HEK293 (cell line): ENCODE results near the gene TGFB1I1.

Source experiments
- ATF2 ChIP-seq: fragments of 450-650 bp; formaldehyde crosslinking; IDR thresholded peaks from 2 replicates; pipeline ENCODE4 v1.5.1; 2016; ENCODE audit warnings: missing biosample characterization, missing genetic modification characterization, low read depth
- CTCF ChIP-seq: fragments of 450-650 bp; formaldehyde crosslinking; IDR thresholded peaks from 2 replicates; pipeline ENCODE4 v1.5.1; 2016; ENCODE audit warnings: missing biosample characterization, missing genetic modification characterization
- PBX3 ChIP-seq: sonication (generic); formaldehyde crosslinking; IDR thresholded peaks from 2 replicates; pipeline ENCODE4 v1.8.1; 2022; ENCODE audit warnings: mild to moderate bottlenecking, moderate library complexity, missing genetic modification reagents
- PRDM2 ChIP-seq: fragments of 450-650 bp; formaldehyde crosslinking; IDR thresholded peaks from 2 replicates; pipeline ENCODE4 v1.5.1; 2016; ENCODE audit warnings: missing biosample characterization, missing genetic modification characterization, borderline replicate concordance
- REST ChIP-seq: fragments of 450-650 bp; formaldehyde crosslinking; IDR thresholded peaks from 2 replicates; pipeline ENCODE4 v1.5.1; 2016; ENCODE audit warnings: missing biosample characterization, missing genetic modification characterization
- SCRT2 ChIP-seq: fragments of 450-650 bp; formaldehyde crosslinking; IDR thresholded peaks from 2 replicates; pipeline ENCODE4 v1.5.1; 2016; ENCODE audit warnings: missing biosample characterization, missing genetic modification characterization
- TSHZ1 ChIP-seq: fragments of 450-650 bp; formaldehyde crosslinking; IDR thresholded peaks from 2 replicates; pipeline ENCODE4 v1.5.1; 2016; ENCODE audit warnings: missing biosample characterization, missing genetic modification characterization, borderline replicate concordance
- ZBTB44 ChIP-seq: fragments of 450-650 bp; IDR thresholded peaks from 2 replicates; pipeline ENCODE4 v1.5.1; 2018; ENCODE audit warnings: missing biosample characterization, mild to moderate bottlenecking, missing genetic modification characterization
- ZNF239 ChIP-seq: fragments of 450-650 bp; formaldehyde crosslinking; IDR thresholded peaks from 2 replicates; pipeline ENCODE4 v1.5.1; 2016; ENCODE audit warnings: missing biosample characterization, missing genetic modification characterization
- ZNF302 ChIP-seq: fragments of 450-650 bp; formaldehyde crosslinking; IDR thresholded peaks from 2 replicates; pipeline ENCODE4 v1.5.1; 2016; ENCODE audit warnings: missing biosample characterization, missing genetic modification characterization, low read depth
- ZNF324 ChIP-seq: fragments of 450-650 bp; formaldehyde crosslinking; IDR thresholded peaks from 2 replicates; pipeline ENCODE4 v1.5.1; 2016; ENCODE audit warnings: missing biosample characterization, missing genetic modification characterization
- ZNF837 ChIP-seq: fragments of 450-650 bp; formaldehyde crosslinking; IDR thresholded peaks from 2 replicates; pipeline ENCODE4 v1.5.1; 2016; ENCODE audit warnings: missing biosample characterization, missing genetic modification characterization
- ZSCAN18 ChIP-seq: fragments of 450-650 bp; formaldehyde crosslinking; IDR thresholded peaks from 2 replicates; pipeline ENCODE4 v1.5.1; 2016; ENCODE audit warnings: missing biosample characterization, missing genetic modification characterization

GRCh38 chr16:31521368-31521767, 49.4 kb downstream of the TGFB1I1 start:
- TF ChIP-seq CTCF (tag by site-specific recombination) (no peak), SCRT2 (no peak), ZNF324 (tag by site-specific recombination) (no peak), PRDM2 (tag by site-specific recombination) (no peak), ZNF837 (tag by site-specific recombination) (no peak), PBX3 (CRISPR knock-in tag) (no peak), TSHZ1 (tag by site-specific recombination) (no peak), ZNF302 (tag by site-specific recombination) (no peak), ZNF239 (tag by site-specific recombination) (no peak), ATF2 (tag by site-specific recombination) (no peak), ZSCAN18 (tag by site-specific recombination) (no peak), REST (no peak), ZBTB44 (tag by site-specific recombination) (no peak)
